Choroid plexus epithelial cell (primary cell): ENCODE measurements around the gene TCEA3.

ENCODE experiments used
- DNase-seq: peaks from one replicate; pipeline ENCODE4 v3.0.0-alpha.2; 2010; ENCODE audit warnings: low read depth
- H3K4me3 ChIP-seq: 2 replicates; pipeline ENCODE4 v1.5.1; 2011; ENCODE audit warnings: low read depth, mild to moderate bottlenecking, control low read depth, low read length, moderate library complexity
- CTCF ChIP-seq: conservative IDR thresholded peaks from 2 replicates; pipeline ENCODE4 v1.5.1; 2011; ENCODE audit warnings: low read depth, mild to moderate bottlenecking, control low read depth, inconsistent platforms, low read length, moderate library complexity

Gene TCEA3

DNA sequence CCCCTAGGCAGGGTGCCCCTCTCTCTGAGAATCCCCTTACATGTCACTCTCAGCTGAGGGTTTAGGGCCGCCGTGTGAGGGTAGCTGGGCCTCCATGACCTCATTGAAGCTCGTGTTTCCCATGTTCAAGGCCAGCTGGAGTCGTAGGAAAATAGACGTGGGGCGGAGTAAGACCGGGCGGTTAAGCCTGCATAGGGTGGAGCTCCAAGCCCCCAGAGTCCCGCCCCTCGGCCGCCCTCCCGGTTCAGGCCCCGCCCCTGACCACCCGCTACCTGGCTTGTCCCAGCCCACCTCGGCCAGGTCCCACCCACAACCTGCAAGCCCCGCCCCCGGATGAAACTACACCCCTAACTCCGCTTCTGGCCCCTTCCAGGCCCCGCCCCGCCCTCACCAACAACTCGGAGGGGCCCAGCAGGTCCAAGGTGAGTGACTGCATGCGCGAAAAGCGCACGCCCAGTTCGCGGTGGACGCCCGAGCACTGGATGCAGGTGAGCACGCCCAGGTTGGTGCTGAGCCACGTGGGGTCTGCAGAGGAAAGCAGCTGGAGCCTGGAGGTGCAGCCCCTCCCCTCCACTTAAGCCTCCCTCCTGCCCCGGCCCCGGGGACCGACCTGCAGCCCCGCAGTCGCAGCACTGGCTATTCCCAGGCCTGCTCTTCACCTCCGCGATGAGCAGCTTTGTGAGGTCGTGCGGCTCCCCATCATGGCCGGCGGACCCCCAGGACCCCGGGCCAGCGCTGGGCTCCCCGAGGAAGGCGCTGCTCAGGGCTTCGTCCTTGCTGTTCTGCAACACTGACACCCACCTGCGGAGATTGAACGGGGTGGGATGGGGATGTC is 12.2 kb upstream of the TCEA3 start:
- TF ChIP-seq CTCF: no peak
- H3K4me3 ChIP-seq: no peak overlapping the region
- DNase-seq: no peak

GRCh38 chr1:23434260-23434775 is 9.8 kb upstream of the TCEA3 start:
- TF ChIP-seq CTCF: no peak
- DNase-seq: no peak
- no peak overlapping the region for H3K4me3 ChIP-seq

GRCh38 chr1:23433122-23433521 is 8.6 kb upstream of the TCEA3 start:
- TF ChIP-seq CTCF: no peak
- DNase-seq: no peak

DNA sequence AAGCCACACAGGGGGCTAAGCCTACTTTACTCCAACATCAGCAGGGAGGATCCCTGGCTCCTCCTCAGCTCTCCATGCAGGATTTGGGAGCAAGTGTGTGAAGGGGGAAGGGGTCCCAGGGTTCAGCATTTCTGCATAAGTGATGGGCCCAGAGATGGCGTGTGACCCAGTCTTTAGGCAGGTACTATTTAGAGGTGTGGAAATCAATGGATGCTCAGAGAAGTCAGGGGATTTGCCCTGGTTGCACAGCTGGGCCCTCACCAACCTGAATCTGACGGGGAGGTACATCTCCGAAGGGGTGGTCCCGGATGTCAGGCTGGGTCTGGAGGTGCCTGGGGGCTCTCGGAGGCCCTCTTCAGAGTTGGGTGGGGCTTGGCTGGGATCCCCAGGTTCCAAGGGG is 6.9 kb upstream of the TCEA3 start:
- DNase-seq: no peak
- no peak overlapping the region for H3K4me3 ChIP-seq
- TF ChIP-seq CTCF: no peak

More at GRCh38 chr1:23433122-23433521, 8.6 kb upstream of the TCEA3 start:
- no peak overlapping the region for H3K4me3 ChIP-seq

DNA sequence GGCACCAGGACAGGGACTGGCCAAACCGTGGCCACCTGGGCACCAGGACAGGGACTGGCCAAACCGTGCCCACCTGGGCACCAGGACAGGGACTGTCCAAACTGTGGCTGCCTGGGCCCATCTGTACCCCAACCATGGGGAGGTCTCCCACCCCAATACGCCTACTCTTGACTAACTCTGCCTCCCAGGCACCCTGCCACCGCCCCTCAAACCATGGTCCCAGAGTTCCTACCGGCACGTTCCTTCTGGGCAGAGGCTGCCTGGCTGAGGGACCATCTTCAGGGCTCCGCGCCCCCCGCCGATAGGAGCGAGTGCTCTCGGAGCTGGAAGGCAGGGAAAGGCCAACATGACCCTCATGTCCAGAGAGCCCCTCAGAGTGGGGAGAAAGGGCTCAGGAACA is 6.3 kb upstream of the TCEA3 start:
- TF ChIP-seq CTCF: no peak
- DNase-seq: no peak
- no peak overlapping the region for H3K4me3 ChIP-seq

DNA sequence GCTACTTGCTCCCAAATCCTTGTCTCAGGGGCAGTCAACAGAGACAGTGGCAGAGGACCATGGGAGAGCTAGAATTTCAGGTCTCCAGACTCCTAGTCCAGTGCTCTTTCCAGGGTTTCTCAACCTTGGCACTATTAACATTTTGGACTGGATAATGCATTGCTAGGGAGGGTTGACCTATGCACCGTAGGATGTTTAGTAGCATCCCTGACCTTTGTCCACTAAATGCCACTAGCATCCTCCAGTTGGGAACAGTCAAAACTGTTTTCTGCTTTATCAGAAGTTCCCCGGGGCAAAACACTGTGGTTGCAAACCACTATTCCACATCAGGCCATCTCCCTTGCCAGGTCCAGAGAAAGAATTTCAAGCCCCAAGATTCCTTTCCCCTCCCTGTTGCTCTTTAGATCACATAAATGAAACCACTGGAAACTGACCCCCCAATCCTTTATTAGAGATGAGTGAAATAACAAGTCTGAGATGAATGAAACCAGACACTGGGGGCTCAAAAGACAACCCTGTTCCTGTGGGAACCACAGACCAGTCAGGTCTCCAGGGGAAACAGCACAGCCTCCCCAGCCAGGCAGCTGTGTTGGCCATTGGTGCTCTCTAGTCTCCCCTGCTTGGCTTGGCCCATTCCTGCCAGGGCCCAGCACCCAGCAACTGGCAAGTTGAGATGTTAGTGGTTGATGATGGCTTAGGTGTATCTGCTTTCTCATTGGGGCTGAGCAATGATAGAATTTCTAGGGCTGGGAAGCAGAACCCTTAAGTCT is 3.8 kb upstream of the TCEA3 start:
- no peak for DNase-seq
- no peak overlapping the region for H3K4me3 ChIP-seq
- TF ChIP-seq CTCF: no peak
